Occipital lobe (tissue), 2 donors: ENCODE data around the gene IL11RA. TPM values are rescaled to one million over a fixed set of nuclear protein-coding genes. Genes with fewer than 3 reads are reported as not detected.
"Not testable (repeated sequence)": the region's sequence is repeated elsewhere in the genome, so short reads cannot be mapped to it uniquely, and the experiment has no call there.

ENCODE experiments used
- DNase-seq: peaks from one replicate; lab custom pipeline; 2025; lab: John Stamatoyannopoulos, UW
- total RNA-seq: library from RNA; depleted of rRNA; stranded (reverse); fragments of >200 nt; gene quantifications from one replicate; pipeline ENCODE4 v1.2.3, GENCODE V29; 2014

IL11RA gene
- total RNA-seq, 1 donor from 2014 or later = 5.0 TPM

DNA sequence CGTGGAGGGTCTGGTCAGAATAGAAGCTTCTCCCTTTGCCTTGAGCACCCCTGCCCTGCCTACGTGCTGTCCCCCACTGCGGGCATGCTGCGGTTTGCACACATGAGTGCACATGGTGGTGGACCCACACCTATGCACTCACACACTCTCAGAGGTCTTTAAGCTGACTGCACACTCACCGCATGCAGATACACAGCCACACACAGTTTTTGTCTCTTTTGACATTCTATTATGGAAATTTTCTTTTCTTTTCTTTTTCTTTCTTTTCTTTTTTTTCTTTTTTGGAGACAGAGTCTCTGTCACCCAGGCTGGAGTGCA is 22.5 kb upstream of the IL11RA start:
- no peak for DNase-seq

DNA sequence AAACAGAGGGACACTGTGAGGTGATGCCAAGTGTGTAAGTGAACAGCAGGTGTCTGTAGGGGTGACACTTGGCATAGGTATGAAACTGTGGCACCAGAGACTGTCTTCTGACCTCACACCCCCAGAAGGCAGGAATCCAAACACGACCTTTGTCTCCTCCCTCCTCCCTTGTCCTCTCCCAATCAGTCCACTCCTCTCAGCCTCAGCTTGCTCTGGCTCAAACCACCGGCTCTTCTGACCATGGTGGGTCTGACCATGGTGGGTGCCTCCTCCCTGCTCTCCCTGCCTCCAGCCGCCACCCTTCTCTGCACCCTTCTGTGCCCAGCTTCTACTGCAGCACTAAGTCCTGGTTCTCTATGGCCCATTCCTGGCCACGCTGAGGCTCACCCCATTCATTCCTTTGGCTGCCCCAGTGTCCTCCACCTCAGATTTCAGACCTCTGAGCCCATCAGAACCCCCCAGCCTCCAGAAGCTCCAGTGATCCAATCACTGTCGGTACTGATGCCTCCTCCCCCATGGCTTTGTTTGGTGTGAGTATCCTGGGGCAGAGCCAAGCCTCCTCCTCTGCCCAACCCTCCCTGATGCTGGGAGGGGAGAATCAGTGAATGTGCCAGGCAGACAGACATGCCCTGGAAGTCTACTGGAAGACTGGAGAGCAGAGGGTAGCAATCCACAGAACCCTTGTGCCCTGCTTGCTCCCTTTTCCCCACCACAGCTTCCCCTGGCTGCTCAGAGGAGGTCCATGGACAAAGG is 21.4 kb upstream of the IL11RA start:
- DNase-seq = no peak

DNA sequence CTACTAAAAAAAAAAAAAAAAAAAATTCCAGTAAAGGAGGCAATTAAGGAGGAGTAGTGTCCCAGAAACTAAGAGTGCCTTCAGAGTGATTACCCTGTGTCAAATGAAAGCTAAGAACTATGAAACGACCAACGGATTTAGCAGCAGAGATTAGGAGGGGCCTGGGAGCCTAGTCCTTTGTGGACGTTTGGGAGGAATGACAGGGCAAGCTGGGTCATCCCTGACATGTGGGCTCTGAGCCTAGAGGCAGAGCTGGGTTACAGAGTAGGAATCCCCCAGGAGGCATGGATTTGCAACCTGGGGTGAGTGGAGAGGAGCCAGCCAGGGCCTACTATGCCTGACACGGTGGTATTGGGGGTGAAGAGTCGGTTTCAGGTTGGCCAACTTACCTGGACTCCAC is 18.8 kb upstream of the IL11RA start:
- no peak for DNase-seq

DNA sequence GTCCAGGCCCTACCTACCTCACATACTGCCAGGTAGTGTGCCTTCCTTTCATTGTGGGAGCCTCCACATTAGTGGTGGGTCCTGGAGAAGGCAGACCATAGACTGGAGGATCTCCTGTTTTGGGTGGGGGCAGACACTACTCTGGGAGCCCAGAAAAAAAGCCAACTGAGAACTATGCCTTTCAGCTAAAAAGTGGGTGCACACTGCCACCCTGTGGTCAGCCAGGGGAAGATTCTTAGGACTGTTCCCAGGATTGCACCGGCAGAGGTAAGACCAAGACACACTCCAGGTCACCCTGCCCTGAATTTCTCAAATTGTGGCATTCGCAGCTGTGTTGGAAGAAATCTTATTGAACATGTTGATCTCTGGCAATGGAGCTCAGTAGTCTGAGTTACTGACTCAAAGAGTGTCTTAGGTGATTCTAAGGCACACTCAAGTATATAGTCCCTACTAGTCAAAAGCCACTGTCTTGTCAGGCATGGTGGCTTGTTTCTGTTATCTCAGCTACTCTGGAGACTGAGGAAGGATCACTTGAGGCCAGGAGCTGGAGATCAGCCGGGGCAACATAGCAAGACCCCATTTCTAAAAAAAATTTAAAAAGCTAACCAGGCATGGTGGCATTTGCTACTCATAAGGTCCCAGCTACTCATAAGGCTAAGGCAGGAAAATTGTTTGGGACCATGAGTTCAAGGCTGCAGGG is 18.0 kb upstream of the IL11RA start:
- DNase-seq = peak; percentile 51

DNA sequence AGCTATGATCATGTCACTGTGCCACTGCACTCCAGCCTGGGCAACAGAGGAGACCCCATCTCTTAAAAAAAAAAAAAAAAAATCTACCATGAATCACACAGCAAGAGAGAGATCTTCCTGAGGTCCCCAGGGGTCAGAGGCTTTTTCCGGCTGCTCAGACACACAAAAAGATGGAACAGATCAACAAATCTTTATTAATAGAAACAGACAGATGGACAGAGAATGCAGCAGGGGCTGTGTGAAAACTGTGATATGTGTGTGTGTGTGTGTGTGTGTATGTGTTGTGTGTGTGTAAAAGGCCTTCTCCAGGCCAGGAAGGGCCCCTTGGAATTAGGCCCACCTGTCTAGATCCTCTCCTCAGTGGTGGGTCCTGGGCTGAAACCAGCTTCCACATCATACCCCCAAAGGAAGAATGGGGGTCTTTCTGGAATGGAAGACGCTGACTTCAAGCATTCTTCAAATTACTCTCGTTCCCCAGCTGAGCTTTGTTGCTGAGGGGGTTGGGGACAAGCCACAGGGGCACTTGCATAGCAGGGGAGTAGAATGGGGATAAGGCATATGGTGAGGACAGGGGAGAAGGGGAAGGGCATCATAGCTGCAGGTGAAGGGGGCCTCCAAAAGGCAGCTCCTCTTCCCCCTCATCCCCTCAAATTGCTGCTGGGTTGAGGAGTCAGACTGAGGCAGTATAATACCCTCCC is 17.3 kb upstream of the IL11RA start:
- no peak for DNase-seq

DNA sequence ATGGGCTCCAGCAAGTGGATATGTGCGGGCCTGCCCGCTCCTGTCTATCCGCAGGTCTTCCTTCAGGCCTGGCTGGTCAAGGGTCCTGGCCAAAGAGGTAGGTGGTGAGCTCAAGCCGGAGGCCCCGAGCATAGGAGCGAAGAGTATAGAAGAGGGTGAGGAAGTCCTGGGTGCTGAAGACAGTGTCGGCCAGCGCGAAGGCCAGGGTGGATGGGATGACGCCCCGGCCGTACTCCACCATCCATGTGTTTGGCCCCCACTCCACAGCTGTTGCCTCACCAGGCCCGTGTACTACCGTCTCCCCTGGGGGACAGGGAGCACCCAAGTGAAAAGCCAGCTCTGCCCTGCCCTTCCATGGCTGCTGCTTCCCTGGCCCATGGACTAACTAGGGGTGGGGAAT is 16.4 kb upstream of the IL11RA start:
- DNase-seq = no peak

DNA sequence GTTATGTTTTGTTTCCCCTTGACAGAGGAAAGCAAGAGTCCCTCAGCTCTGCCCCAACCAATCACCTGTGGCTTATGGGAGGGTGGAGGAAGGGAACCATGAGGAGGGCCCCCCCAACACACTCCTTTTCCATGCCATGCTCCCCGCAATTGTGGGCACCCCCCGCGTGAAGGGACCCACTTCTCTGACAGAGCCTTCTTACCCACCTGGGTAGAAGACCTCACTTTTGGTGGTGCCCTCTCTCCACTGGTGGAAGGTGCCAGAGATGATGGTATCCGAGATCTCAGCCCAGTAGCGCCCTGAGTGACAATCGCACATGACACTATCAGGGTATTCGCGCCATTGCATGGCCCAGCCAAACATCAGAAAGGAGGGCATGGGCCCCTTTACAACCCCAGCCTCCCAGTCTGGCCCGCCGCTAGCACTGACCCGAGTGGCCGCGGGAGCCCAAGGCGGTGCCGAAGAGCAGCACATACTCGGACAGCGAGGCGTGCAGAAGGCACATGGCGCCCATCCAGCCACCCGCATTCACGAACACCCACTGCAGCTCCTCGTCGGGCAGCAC is 15.1 kb upstream of the IL11RA start:
- no peak for DNase-seq

DNA sequence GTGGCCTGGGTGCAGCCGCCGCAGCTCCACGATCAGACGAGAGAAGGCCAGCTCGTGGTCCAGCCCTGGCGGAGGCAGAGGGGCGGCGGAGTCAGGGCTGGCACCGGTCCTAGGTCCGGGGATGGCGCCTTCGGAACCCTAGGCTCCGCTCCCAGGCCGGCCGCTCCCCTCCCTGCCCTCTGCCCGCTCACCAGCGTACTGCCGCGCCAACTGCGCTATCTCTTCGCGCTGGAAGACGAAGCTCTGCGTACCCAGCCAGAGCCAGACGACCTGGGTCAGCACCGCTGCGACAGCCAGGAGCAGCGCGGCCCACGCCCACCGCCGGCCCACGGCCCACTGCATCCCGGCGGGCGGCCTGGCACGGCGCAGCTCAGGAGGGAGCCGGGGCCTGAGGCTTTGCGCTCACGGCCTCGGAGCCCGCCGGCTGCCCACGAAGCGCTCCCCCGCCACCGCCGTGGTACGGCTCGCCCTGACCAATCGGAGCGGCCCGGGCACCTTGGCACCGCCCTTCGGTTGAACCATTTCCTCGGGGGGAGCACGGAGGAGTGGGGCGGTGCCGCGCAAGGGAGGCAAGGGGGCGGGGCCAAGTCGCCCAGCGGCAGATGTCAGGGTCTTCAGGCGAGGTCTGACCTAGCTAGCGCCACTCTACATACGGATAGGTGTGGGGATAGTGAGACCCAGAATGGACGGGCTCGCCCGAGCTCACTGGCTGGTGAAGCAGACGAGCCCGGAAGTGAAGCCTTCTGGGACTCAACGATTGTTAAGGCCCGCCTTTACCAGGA is 14.4 kb upstream of the IL11RA start, which contains the start of gene SIGMAR1:
TSS of gene SIGMAR1 (minus strand) at position 432 of the 782 bp plus-strand sequence. CDS start at position 342, 90 bp downstream.
- DNase-seq = peak; percentile 88

DNA sequence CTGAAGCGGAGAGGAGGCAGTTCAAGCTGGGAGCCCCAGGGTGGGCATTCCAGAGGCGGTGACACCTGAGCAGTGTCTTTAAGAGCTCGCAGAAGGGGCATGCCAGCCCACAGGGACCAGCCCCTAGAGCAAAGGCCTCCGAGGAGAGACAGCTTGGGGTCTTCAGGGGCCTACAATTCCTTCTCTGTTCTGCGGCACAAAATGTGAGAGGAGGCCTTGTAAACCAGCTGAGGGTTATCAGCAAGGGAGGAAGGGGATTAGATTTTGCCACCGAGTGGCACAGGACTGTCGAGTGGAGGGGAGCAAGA is 13.9 kb upstream of the IL11RA start:
- DNase-seq = no peak

DNA sequence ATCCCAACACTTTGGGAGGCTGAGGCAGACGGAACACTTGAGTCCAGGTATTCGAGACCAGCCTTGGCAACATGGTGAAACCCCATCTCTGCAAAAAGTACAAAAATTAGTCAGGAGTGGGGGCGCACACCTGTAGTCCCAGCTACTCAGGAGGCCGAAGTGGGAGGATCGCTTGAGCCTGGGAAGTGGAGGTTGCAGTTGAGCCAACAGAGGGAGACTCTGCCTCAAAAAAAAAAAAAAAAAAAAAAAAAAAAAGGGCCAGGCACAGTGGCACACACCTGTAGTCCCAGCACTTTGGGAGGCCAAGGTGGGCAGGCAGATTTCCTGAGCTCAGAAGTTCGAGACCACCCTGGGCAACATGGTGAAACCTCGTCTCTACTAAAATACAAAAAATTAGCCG is 12.7 kb upstream of the IL11RA start:
- not testable (repeated sequence) for DNase-seq

DNA sequence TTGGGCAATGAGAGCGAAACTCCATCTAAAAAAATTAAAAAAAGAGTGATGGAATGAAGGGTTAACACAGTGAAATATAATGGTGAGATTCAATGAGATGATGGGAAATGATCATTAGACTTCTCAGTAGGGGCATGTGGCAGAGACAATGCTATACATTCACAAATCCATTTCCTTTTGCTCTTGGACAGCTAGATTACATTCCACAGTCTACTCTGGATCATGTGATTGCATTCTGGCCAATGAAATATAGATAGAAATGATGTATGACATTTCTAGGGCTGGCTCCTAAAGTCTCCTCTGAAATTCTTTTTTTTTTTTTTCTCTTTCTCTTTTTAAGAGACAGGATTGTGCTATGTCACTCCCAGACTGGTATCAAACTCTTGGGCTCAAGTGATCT is 9.3 kb upstream of the IL11RA start:
- no peak for DNase-seq

DNA sequence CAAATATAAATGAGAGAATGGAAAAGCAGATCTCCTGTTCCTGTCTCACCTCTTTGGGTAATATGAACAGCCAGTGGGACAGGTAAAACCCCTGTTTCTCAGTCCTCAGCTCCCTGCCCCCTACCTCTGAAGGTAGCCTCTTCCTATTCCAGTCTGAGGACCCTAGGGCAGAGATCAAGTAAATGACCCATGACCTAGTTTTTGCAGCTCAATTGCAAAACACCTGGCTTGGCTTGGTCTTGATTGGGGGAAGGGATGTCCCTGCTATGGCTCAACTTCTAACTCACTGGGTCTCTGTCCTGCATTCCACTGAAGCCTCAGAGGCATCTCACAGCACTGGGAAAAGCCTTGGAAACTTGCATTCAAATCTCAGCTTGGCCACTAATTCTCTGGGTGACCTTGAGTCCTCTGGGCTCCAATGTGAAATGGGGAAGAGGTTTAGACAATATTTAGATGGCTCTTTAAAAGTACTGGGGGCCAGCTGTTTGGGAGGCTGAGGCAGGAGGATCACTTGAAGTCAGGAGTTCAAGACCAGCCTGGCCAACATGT is 7.1 kb upstream of the IL11RA start:
- DNase-seq = no peak

DNA sequence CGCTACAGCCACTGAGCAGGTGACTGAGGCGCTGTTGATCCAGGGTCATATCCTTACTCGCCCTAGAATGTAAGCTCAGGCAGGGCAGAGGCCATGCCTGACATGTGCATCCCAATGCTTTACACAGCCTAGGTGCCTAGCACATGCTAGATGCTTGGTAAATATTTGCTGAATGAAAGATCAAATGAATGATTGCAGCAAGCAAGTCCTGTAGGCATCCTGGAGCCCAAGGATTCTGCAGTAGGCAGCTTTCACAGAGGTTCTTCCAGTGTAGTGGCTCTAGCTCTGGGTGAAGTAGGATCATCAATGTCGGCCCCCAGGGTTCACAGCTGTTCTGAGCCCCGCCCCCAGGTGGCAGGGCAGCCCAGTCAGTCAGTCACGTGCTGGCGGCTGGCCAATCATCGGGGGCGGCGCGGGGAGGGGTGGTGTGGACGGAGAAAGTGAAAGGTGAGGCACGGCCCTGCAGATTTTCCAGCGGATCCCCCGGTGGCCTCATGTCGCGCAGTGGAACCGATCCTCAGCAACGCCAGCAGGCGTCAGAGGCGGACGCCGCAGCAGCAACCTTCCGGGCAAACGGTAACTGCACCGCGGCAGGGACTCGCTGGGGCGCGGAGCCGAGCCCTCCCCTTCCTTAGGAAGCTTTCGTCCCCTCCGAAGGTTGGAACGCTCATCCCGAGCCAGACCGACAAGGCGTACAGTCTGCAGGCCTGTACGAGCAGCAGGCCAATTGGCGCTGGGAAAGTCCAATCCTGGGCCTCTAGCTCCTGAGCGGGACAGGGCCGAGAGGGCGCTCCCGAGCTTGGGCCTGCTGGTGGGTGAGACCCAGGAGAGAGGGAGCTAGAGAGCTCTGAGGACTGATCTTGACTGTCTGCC is 5.5 kb upstream of the IL11RA start, which contains the start of gene GALT:
TSS of gene GALT (plus strand) at position 465 of the 873 bp plus-strand sequence. CDS start at position 495, 30 bp downstream.
- DNase-seq = peak; percentile 84

DNA sequence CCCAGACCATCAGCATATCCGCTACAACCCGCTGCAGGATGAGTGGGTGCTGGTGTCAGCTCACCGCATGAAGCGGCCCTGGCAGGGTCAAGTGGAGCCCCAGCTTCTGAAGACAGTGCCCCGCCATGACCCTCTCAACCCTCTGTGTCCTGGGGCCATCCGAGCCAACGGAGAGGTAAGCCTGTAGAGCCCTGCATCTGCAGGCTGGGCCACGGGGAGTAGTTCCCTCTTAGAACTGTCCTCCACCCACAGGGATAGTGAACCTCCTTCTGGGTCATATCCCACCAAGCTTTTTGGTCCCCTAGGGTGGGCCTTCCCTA is 4.9 kb upstream of the IL11RA start:
- no peak for DNase-seq

DNA sequence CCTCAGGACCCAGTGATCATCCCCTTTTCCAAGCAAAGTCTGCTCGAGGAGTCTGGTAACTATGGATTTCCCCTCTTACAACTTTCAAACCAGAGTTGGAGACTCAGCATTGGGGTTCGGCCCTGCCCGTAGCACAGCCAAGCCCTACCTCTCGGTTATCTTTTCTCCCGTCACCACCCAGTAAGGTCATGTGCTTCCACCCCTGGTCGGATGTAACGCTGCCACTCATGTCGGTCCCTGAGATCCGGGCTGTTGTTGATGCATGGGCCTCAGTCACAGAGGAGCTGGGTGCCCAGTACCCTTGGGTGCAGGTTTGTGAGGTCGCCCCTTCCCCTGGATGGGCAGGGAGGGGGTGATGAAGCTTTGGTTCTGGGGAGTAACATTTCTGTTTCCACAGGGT is 4.3 kb upstream of the IL11RA start:
- DNase-seq = no peak

DNA sequence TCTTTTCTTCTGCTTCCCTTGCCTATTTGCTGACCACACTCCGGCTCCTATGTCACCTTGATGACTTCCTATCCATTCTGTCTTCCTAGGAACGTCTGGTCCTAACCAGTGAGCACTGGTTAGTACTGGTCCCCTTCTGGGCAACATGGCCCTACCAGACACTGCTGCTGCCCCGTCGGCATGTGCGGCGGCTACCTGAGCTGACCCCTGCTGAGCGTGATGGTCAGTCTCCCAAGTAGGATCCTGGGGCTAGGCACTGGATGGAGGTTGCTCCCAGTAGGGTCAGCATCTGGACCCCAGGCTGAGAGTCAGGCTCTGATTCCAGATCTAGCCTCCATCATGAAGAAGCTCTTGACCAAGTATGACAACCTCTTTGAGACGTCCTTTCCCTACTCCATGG is 3.3 kb upstream of the IL11RA start:
- no peak for DNase-seq

DNA sequence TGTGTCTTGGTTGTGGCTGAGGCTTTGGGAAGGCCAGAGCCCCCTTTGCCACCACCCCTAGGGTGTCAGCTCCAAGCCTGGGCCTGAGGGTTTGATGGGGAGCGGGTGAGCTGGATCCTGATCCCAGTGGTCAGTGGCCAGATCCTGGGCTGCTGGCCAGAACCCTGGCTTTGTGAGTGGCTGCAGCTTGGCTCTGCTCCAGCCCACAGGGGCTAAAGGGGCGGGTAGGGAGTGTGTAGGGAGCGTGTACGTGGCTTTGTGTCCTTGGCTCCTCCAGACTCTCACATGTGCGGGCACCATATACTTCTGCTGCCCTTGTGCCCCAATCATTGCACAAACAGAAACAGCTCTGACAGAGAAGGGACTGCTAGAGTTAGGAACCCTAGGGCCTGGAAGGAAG is 1.2 kb upstream of the IL11RA start:
- DNase-seq = no peak

DNA sequence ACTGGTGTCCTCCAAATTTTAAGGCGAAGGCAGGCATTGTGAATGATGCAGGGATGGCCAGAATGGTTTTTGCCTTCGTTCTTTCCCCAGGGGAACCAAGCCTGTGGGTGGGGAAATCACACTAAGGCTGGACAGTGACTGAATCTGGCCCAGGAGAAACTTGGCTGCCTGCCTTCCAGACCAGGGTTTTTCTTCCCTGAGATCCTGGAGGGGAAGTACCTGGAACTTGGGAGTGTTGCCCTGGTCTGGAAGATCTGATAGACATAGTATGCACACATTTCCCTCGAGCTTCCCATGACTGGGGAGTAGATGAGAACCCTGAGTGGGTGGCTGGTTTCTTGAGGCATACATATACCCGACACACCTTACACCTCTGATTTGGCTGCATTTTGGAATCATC is 664 bp upstream of the IL11RA start:
- DNase-seq = no peak

DNA sequence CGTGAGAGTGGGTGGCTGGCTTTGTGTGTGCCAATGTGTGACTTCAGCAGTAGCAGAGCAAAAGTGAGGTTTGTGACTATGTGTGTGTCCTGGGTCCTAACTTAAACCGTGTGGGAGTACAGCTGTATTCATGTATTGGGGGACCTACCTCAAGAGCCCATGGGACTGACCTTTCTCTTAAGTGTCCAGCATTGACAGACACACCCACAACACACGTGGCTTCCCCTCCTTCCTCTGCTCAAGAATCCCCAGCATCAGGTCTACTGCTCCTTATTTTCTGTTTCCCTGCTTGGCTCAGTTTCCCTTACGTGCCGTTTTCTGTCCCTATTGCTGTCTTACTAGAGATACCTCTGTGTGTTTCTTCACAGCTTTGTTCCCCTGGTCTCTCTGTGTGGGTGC is 616 bp downstream of the IL11RA start:
- no peak for DNase-seq
